Stimulated activated CD8-positive, alpha-beta memory T cell treated with anti-CD3 and anti-CD28 coated beads, Interleukin-15, amount 100 ng/mL, for 48 hours (primary cell): ENCODE data around the gene MYPOP.
"Not testable (repeated sequence)": the region's sequence is repeated elsewhere in the genome, so short reads cannot be mapped to it uniquely, and the experiment has no call there.

Source experiments
- DNase-seq, 2 donors: peaks; one replicate each; pipeline ENCODE4 v3.0.0-alpha.2; 2020; ENCODE audit warnings: low read depth in 2 of 2

MYPOP gene

GRCh38 chr19:45906221-45906620, 3.8 kb upstream of the MYPOP start:
- DNase-seq: no peak

DNA sequence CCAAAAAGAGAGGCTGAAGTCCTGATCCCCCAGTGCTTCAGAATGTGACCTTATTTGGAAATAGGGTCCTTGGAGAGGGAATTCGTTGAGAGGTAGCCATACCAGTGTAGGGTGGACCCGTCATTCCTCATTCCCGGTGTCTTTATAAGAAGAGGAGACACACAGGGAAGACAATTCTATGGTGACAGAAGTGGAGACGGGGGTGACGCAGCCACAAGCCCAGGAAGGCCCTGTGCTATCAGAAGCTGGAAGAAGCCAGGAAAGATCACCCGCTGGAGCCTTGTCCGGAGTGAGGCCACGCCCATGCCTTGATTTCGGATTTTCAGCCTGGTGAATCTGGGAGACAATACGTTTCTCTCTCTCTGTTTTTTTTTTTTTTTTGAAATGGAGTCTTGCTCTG, 2.6 kb upstream of the MYPOP start:
- no peak for DNase-seq

DNA sequence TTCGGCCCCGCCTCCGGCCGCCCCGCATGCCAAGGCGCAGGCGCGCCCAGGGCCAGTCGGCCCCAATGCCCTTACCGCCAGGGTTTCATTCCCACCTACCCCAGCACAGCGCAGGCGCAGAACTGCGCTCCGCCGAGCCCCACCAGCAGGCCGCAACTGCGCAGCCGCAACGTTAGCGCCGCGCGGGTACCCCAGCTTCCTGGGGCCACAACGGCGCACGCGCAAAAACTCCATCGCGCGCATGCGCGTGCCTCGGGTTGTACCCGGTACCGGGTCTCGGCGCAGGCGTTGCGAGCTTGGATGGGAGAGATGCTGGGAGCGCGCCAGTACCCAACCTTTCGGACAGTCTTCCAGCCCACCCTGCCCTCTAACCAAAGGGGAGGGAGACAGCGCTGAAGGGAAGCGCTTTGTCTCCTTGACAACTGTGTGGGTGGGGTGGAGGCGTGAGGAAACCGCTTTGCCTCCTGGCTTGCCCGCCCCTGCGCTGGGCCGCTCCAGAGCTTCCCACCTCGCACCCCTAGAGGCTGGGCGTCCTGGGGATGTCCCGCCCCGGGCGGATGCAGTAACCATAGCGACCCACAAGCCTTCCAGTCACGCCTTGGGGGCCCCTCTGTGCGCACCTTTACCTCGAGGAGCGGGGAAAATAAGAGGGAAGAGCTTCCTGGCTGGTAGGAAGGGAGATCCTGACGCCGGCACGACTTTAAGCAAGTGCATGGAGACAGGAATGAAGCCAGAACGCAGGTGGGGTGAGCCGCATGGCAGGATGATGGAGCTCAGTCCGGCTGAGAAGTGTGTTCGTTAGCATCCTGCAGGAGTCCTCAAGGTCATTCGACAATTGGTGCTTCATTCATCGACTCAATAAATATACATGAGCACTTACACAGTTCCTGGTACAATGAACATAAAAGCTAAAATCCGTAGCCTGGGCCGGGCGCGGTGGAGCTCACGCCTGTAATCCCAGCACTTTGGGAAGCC, 525 bp upstream of the MYPOP start:
- DNase-seq: peak; percentile 100

GRCh38 chr19:45901432-45901911, 941 bp downstream of the MYPOP start:
- DNase-seq: no peak

- DNase-seq: no peak
Measured at GRCh38 chr19:45900738-45901431, 1.5 kb downstream of the MYPOP start.

- no peak for DNase-seq
Measured at GRCh38 chr19:45899919-45900589, 2.4 kb downstream of the MYPOP start.

DNA sequence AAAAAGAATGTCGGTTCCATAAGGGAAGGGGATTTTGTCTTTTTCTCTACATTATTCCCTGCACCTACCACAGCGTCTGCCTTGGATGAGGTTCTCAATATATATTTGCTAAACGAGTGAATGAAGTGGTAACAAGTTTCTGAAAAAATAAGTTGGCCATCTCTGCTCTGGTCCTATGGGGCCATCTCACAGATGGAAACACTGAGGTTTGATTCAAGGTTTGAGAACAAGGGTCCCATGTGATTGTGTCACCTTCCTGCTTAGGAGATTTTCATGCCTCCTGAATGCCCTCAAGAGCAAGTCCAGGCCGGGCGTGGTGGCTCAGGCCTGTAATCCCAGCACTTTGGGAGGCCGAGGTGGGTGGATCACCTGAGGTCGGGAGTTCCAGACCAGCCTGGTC, 3.2 kb downstream of the MYPOP start:
- no peak for DNase-seq

GRCh38 chr19:45897261-45897812, 5.1 kb downstream of the MYPOP start:
- DNase-seq: no peak

DNA sequence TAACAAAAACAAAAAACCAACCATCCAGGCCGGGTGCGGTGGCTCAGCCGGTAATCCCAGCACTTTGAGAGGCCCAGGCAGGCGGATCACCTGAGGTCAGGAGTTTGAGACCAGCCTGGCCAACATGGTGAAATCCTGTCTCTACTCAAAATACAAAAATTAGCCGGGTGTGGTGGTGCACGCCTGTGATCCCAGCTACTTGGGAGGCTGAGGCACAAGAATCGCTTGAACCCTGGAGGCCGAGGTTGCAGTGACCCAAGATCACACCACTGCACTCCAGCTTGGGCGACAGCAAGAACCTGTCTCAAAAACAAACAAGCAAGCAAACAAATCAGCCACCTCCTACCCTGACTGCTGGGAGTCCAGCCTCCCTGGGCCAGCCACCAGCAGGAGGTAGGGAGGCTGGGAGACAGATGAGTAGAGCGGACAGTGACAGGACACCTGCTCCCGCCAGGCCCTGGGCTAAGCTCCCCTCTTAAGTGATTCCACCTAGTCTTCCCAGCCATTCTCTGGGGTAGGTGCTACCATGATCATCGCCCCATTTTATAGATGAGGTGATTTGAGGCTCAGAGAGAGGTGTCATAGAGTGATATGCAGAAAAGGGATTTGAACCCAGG, 6.3 kb downstream of the MYPOP start:
- DNase-seq: not testable (repeated sequence)

DNA sequence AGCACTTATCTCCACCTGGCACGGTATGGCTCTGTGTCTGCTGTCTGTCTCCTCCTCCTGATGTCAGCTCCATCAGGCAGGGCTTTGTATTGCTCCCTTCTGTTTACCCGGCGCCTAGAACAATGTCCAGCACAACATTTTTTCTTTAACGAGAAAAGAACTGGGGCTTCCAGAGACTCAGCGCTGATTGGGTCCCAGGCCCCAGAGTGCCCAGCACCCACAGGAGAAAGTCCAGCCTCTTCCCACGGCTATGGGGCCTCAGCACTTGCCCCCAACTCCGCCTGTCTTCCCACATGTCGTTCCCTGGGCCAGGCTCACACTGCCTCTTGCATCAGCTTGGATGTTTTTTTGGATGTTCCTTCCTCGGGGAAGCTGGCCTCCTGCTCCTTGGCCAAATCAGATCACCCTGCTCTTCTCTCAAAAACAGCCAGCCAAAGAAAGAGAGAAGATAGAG, 6.9 kb downstream of the MYPOP start:
- DNase-seq: no peak

- DNase-seq: no peak
Measured at GRCh38 chr19:45890877-45891276, 11.5 kb downstream of the MYPOP start.

DNA sequence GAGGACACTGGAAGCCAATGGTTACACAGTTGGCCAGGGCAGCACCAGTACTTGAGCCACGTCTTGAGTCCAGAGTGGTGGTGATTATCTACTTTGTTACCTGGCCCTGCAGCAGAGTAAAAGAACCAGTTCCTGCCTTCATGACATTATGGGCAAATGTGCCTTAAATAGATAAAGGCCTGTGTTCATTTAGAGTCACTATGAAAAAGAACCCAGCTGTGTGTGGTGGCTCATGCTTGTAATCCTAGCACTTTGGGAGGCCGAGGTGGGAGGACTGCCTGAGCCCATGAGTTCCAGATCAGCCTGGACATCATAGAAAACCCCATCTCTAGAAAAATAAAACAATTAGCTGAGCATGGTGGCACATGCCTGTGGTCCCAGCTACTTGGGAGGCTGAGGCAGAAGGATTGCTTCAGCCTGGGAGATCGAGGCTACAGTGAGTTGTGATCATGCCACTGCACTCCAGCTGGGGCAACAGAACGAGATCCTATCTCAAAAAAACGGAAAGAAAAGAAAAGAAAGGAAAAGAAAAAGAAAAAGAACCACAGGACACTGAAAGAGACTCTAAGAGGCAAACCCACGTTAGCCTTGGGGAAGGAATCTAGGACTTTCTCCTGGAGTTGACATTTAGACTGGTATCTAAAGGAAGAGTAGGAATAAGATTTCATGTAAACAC, 13.1 kb downstream of the MYPOP start:
- DNase-seq: no peak

DNA sequence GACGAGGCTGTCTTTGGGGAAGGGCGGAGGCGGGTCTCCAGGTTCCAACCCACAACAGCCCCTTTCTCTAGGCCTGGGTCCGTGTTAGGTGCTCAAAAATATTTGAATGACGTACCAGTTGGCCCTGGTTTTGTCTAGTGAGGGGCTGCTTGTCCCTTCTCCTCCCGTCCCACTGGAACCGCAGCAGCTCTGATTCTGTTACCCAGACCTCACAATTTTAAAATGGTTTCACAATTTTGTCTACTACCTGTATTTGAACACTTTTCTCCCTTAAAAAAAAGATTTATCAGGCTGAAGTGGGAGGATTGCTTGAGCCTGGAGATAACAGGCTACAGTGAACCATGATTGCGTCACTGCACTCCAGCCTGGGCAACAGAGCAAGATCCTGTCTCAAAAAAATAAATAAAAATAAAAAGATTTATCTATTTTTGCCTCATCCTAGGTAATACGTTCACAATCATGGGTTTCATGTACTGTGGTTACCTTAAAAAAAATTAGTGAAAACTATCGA, 15.2 kb downstream of the MYPOP start:
- DNase-seq: no peak

DNA sequence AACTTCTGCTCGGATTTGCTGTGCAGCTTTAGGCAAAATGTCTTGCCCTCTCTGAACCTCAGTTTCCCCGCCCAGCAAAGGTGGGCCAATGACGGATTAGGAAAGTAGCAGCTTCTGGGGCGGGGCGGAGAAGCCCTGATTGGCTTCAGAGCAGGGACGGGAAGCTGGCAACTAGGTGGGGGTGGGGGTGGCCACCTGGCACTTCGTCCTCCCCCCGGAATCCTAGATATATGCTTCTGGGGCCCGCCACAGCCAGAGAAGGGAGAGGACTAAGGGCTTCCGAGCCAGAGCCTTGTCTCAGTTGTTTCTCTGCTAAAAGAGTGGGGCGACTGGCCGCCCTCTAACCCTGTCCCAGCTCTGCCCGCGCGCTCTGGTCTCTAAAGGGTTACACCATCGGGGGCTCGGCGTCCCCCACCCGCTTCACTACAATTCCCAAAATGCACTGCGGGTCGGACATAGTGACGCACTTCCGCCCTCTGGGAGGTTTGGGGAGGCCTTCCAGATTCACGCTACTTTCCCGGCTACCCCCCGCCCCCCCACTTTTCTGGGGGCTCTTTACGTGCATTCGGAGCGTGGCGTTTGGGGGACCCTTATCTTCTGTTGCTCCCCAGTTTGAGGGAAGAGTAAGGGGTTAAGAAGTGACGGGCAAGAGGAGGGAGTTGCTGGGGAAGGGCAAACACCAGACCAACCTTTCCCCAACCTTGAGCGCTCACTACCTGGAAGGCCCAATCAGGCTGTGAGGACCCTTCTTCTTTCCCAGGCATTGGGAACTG, 15.8 kb downstream of the MYPOP start:
- peak; percentile 79 to 85 for DNase-seq

DNA sequence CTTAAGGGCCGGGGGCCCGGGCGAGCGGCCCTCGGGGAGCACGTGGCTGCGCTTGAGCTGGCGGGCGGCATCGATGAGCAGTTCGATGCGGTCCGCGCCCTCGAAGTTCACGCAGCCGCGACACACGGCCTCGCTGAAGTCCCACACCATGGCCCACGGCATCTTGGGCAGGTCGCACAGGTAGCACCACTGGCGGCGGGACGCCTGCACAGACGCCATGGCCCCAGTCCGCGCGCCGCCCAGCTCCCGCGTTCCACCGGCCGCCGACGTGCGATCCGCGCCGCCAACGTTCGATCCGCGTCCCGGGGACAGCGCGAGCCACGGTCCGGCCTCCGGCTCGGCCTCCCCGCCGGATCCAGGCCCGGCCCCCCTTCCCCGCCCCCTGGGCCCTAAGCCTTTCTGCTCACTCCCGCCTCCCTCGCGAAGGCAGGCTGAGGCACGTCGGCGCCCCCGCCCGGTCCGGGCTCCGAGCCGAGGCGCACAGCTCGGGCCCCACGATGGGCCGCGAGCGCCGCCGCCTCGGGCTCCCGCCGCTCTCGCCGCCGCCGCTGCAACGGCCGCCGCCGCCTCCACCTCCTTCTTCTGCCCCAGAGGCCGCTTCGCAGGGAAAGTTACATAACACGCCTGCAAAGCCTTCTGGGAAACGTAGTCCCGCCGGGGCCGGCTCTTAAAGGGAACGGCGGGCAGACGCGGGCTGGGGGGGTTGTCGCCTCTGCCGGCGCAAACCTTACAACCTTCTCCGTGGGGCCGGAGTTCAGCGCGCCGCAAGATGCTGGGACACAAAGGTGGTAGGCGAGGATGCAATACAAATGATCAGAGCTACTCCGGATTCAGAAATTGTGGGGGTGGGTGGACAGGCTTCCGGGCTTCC, 16.6 kb downstream of the MYPOP start, which contains the start of gene IRF2BP1:
TSS of gene IRF2BP1 (minus strand) at position 586 of the 871 bp plus-strand sequence. CDS start at position 219, 367 bp downstream.
- DNase-seq: peak; percentile 80 to 82

GRCh38 chr19:45884682-45885555, 17.5 kb downstream of the MYPOP start:
- peak; percentile 23 to 34 for DNase-seq

- no peak for DNase-seq
Measured at GRCh38 chr19:45883881-45884681, 18.3 kb downstream of the MYPOP start.
